Measurements from ENCODE around the gene TRABD.

TRABD gene

DNA sequence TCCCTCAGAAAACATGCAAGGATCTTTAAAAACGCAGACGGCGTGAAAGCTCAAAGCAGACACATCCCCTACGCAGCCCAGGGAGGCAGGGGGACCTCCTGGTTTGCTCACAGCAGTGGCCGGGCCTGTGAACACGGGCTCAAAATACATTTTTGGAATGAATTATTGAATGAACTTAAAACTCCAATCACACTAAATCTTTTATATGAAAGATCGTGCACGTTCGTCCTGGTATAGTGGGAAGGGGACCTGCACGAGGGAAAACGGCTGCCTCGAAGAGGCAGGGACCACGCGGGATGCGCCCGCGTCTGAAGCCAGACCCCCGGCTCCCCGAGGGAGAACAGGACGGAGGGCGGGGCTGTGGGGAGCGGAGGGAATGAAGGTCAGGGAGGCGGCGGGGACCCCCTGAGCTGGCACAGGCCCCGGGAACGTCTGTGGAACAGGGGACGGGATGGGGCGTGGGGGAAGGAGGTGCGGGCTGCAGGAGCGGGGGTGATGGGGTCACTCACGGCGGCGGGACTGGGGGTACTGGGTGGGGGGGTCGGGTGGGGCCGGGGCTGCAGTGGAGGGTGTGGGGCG is 16.4 kb upstream of the TRABD start:
- Histone ChIP-seq H3K9me2 (ENCODE audit: low read depth, low read length) (no peaks in the 10 kb centered on the region), H2AFZ (ENCODE audit: low read length) (no peak overlapping the region), H3K36me3 (ENCODE audit: insufficient read depth, low read length) (no peaks in the 10 kb centered on the region), H3K79me2 (ENCODE audit: insufficient read depth, low read length) (no peaks in the 10 kb centered on the region), H3K27ac (ENCODE audit: low read depth, low read length, poor library complexity, severe bottlenecking) (no peak overlapping the region), H3K9me3 (ENCODE audit: low read length) (no peaks in the 10 kb centered on the region), H3K4me1 (ENCODE audit: insufficient read depth, low read length, severe bottlenecking) (peaks cover 9% of the 10 kb centered on the region), H4K20me1 (ENCODE audit: insufficient read depth, low read length) (no peaks in the 10 kb centered on the region), H3K9ac (ENCODE audit: low read length) (no peak overlapping the region), H3K4me3 (ENCODE audit: low read depth, low read length, poor library complexity, severe bottlenecking) (peak overlapping the region; percentile 59), H3K27me3 (ENCODE audit: insufficient read depth, low read length) (peaks cover 3% of the 10 kb centered on the region; the same call in 1 of the 2 replicates), H3K4me2 (ENCODE audit: low read length) (peak overlapping the region; percentile 54), H3F3A (ENCODE audit: insufficient read depth, low read length) (peaks cover 4% of the 10 kb centered on the region; the same call in 1 of the 2 replicates)
- no peak for TF ChIP-seq EZH2 (IDR thresholded peaks at IDR 0.05; ENCODE audit: borderline replicate concordance, low read length)
- TF ChIP-seq CTCF (IDR thresholded peaks at IDR 0.05; ENCODE audit: low read length), result no peak

- H3K9ac ChIP-seq (ENCODE audit: low read length), result no peak overlapping the region
- H3K4me2 ChIP-seq (ENCODE audit: low read length), result peak overlapping the region; percentile 54
- peaks cover 9% of the 10 kb centered on the region for H3K4me1 ChIP-seq (ENCODE audit: insufficient read depth, low read length, severe bottlenecking)
Observed at GRCh38 chr22:50169774-50170341, 15.9 kb upstream of the TRABD start.

More at GRCh38 chr22:50169774-50170341, 15.9 kb upstream of the TRABD start:
- Histone ChIP-seq H3K79me2 (ENCODE audit: insufficient read depth, low read length) (no peaks in the 10 kb centered on the region), H3K9me3 (ENCODE audit: low read length) (no peaks in the 10 kb centered on the region), H3K27ac (ENCODE audit: low read depth, low read length, poor library complexity, severe bottlenecking) (no peak overlapping the region), H3F3A (ENCODE audit: insufficient read depth, low read length) (peaks cover 4% of the 10 kb centered on the region; the same call in 1 of the 2 replicates), H2AFZ (ENCODE audit: low read length) (no peak overlapping the region), H3K9me2 (ENCODE audit: low read depth, low read length) (no peaks in the 10 kb centered on the region), H4K20me1 (ENCODE audit: insufficient read depth, low read length) (no peaks in the 10 kb centered on the region), H3K4me3 (ENCODE audit: low read depth, low read length, poor library complexity, severe bottlenecking) (peak overlapping the region; percentile 59), H3K36me3 (ENCODE audit: insufficient read depth, low read length) (no peaks in the 10 kb centered on the region), H3K27me3 (ENCODE audit: insufficient read depth, low read length) (peaks cover 3% of the 10 kb centered on the region; the same call in 1 of the 2 replicates)
- TF ChIP-seq EZH2 (IDR thresholded peaks at IDR 0.05; ENCODE audit: borderline replicate concordance, low read length), result no peak
- no peak for TF ChIP-seq CTCF (IDR thresholded peaks at IDR 0.05; ENCODE audit: low read length)
